Smooth muscle cell (in vitro differentiated cells): ENCODE data around the gene ZP4. TPM values are rescaled to one million over a fixed set of nuclear protein-coding genes. Genes with fewer than 3 reads are reported as not detected.

ENCODE experiments used
- DNase-seq: peaks from one replicate; lab custom pipeline; 2025; ENCODE audit not compliant: unreplicated experiment; lab: John Stamatoyannopoulos, UW
- H2AFZ ChIP-seq: fragments of 200-600 bp; sonication (generic); 2 replicates; pipeline ENCODE4 v1.6.0; 2016; ENCODE audit warnings: antibody characterized with exemption, low read depth, mild to moderate bottlenecking
- H3F3A ChIP-seq: fragments of 200-600 bp; sonication (generic); 2 replicates; pipeline ENCODE4 v1.6.0; 2017; ENCODE audit warnings: antibody characterized with exemption, low read depth
- H3K27ac ChIP-seq: fragments of 200-600 bp; sonication (generic); 2 replicates; pipeline ENCODE4 v1.5.1; 2016; ENCODE audit warnings: low read depth, mild to moderate bottlenecking
- H3K27me3 ChIP-seq: fragments of 200-600 bp; sonication (generic); 2 replicates; pipeline ENCODE4 v1.6.1; 2016; ENCODE audit warnings: low read depth, mild to moderate bottlenecking
- H3K36me3 ChIP-seq: fragments of 200-600 bp; sonication (generic); 2 replicates; pipeline ENCODE4 v1.5.1; 2016; ENCODE audit warnings: low read depth
- H3K4me1 ChIP-seq: fragments of 200-600 bp; sonication (generic); 2 replicates; pipeline ENCODE4 v1.5.1; 2016; ENCODE audit warnings: low read depth
- H3K4me2 ChIP-seq: fragments of 200-600 bp; sonication (generic); 2 replicates; pipeline ENCODE4 v1.6.0; 2016; ENCODE audit warnings: mild to moderate bottlenecking
- H3K4me3 ChIP-seq: fragments of 200-600 bp; sonication (generic); 2 replicates; pipeline ENCODE4 v1.5.1; 2016; ENCODE audit warnings: mild to moderate bottlenecking
- H3K79me2 ChIP-seq: fragments of 200-600 bp; sonication (generic); 2 replicates; pipeline ENCODE4 v1.6.0; 2016; ENCODE audit warnings: low read depth, mild to moderate bottlenecking
- H3K9ac ChIP-seq: fragments of 200-600 bp; sonication (generic); 2 replicates; pipeline ENCODE4 v1.6.0; 2016; ENCODE audit warnings: low read depth
- H3K9me3 ChIP-seq: fragments of 200-600 bp; sonication (generic); replicated peaks from 2 replicates; pipeline ENCODE4 v1.5.1; 2016; ENCODE audit warnings: low read depth
- H4K20me1 ChIP-seq: fragments of 200-600 bp; sonication (generic); 2 replicates; pipeline ENCODE4 v1.6.0; 2016; ENCODE audit warnings: low read depth
- CTCF ChIP-seq: fragments of 200-600 bp; sonication (generic); IDR thresholded peaks from 2 replicates; pipeline ENCODE4 v1.5.1; 2017; ENCODE audit warnings: borderline replicate concordance, mild to moderate bottlenecking, antibody characterized with exemption; ENCODE audit not compliant: insufficient read depth, poor library complexity, severe bottlenecking
- WGBS: methylation state at CpG from one replicate; pipeline ENCODE4 v1.1.7; 2016; ENCODE audit warnings: low lambda C conversion rate; 5-methylcytosine and 5-hydroxymethylcytosine counted together
- polyA plus RNA-seq: library from polyadenylated mRNA; unstranded; fragments of >200 nt; fragmentation: Nextera tagmentation; extraction: Ambion mirVana; gene quantifications from 2 replicates; pipeline ENCODE4 v1.2.1, GENCODE V29; 2016
- total RNA-seq: library from RNA; depleted of rRNA; stranded (reverse); fragments of >200 nt; gene quantifications from 2 replicates; pipeline ENCODE4 v1.2.3, GENCODE V29; 2014

Gene ZP4
- total and polyA plus RNA-seq, 2 experiments from 2014 or later, result 0.31 TPM; not detected in 1

GRCh38 chr1:237891266-237891665, 544 bp upstream of the ZP4 start:
- H2AFZ ChIP-seq, result no peak overlapping the region

GRCh38 chr1:237890416-237890815, 306 bp downstream of the ZP4 start:
- TF ChIP-seq CTCF, result no peak
- no peaks in the 10 kb centered on the region for H3K27me3 ChIP-seq
- H3K4me1 ChIP-seq, result no peaks in the 10 kb centered on the region
- no peaks in the 10 kb centered on the region for H3K79me2 ChIP-seq
- H3K9me3 ChIP-seq, result no peaks in the 10 kb centered on the region
- 68% methylated on average over 7 of the region's 7 CpGs for WGBS
- H3K4me3 ChIP-seq, result no peak overlapping the region
- no peak overlapping the region for H3K4me2 ChIP-seq
- no peaks in the 10 kb centered on the region for H3F3A ChIP-seq
- no peak overlapping the region for H3K27ac ChIP-seq
- H3K36me3 ChIP-seq, result no peaks in the 10 kb centered on the region
- H4K20me1 ChIP-seq, result no peaks in the 10 kb centered on the region
- H2AFZ ChIP-seq, result no peak overlapping the region
- DNase-seq, result no peak
- no peak overlapping the region for H3K9ac ChIP-seq

More at GRCh38 chr1:237891266-237891665, 544 bp upstream of the ZP4 start:
- Histone ChIP-seq H3K27ac (no peak overlapping the region), H4K20me1 (no peaks in the 10 kb centered on the region), H3K4me3 (no peak overlapping the region), H3K36me3 (no peaks in the 10 kb centered on the region), H3K4me2 (no peak overlapping the region), H3K9ac (no peak overlapping the region), H3K79me2 (no peaks in the 10 kb centered on the region), H3K27me3 (no peaks in the 10 kb centered on the region), H3K4me1 (no peaks in the 10 kb centered on the region), H3F3A (no peaks in the 10 kb centered on the region), H3K9me3 (no peaks in the 10 kb centered on the region)
- 82% methylated on average over 2 of the region's 2 CpGs for WGBS
- no peak for DNase-seq
- TF ChIP-seq CTCF, result no peak

GRCh38 chr1:237888143-237888542, 2.6 kb downstream of the ZP4 start:
- 92% methylated on average over 4 of the region's 4 CpGs for WGBS

More at GRCh38 chr1:237888143-237888542, 2.6 kb downstream of the ZP4 start:
- DNase-seq, result no peak
- H3K9me3 ChIP-seq, result no peaks in the 10 kb centered on the region
- H2AFZ ChIP-seq, result no peak overlapping the region
- no peaks in the 10 kb centered on the region for H3K27me3 ChIP-seq
- no peaks in the 10 kb centered on the region for H3F3A ChIP-seq
- H4K20me1 ChIP-seq, result no peaks in the 10 kb centered on the region
- TF ChIP-seq CTCF, result no peak
- no peaks in the 10 kb centered on the region for H3K79me2 ChIP-seq
- H3K9ac ChIP-seq, result no peak overlapping the region
- no peak overlapping the region for H3K4me3 ChIP-seq
- H3K27ac ChIP-seq, result no peak overlapping the region
- H3K4me2 ChIP-seq, result no peak overlapping the region
- no peaks in the 10 kb centered on the region for H3K4me1 ChIP-seq
- H3K36me3 ChIP-seq, result no peaks in the 10 kb centered on the region
